Measurements from ENCODE around the gene SUCLG2.
"Not testable (repeated sequence)": the region's sequence is repeated elsewhere in the genome, so short reads cannot be mapped to it uniquely, and the experiment has no call there.

The SUCLG2 gene

DNA sequence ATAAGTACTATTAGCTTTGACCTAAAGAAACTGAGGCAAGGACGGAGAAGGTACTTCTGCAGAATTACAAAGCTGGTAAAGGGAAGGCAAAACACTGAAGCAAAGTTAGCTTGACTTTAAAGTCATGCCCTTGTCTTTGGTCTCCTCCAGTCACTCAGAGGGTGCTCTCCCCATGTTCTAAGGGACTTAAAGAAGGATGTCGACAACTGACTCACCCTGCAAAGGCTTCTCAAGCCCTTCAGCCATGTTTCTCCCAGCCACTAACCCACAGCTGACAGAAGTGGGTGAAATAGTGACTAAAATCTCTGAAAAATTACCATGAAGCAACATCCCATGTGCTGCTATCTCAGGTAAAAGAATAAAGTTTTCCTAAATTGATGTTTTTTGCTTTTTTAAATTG is 46.4 kb downstream of the SUCLG2 start:
- DNase-seq (ENCODE audit: low spot score) = no peak

DNA sequence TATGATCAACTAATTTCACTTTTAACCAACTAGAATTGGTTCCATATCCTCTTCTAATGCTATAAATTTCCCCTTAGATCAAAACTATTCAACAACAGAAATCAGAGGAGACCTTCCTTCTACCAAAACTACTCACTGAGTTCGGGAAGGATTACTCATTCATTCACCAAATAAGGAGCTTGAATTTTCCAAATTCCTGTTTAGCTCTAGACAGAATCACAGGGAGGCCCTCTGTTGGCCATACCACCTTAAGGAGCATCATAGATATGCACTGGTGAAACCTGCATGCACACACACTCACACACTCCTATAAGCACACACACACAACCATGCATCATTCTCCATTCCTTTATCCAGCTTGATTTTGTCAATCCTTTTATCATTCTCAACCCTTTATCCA is 49.0 kb downstream of the SUCLG2 start:
- peak; percentile 72 for DNase-seq (ENCODE audit: low spot score)

GRCh38 chr3:67602816-67603215 is 51.6 kb downstream of the SUCLG2 start:
- DNase-seq (ENCODE audit: low spot score) = no peak

- DNase-seq (ENCODE audit: low spot score) = no peak
Observed at GRCh38 chr3:67601919-67602608, 52.3 kb downstream of the SUCLG2 start.

DNA sequence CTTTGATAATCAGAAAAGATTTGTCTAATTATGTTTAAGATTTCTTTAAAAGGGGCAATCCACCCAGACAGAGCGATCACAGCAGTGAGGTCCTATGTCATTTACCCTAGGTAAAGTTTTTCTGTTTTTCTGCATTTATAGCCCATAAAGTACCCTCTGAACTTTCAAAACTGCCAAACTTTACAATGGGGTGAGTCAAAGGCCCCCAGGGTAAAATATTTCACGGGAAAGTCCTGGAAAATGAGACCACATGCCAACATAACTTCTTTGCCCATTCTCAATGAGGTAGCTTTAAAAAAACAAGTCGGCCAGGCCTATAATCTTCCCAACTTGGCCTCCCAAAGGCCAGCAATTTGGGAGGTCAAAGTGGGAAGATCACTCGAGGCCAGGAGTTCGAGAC is 53.0 kb downstream of the SUCLG2 start:
- DNase-seq (ENCODE audit: low spot score) = no peak

- DNase-seq (ENCODE audit: low spot score) = no peak
Observed at GRCh38 chr3:67599821-67600220, 54.6 kb downstream of the SUCLG2 start.

DNA sequence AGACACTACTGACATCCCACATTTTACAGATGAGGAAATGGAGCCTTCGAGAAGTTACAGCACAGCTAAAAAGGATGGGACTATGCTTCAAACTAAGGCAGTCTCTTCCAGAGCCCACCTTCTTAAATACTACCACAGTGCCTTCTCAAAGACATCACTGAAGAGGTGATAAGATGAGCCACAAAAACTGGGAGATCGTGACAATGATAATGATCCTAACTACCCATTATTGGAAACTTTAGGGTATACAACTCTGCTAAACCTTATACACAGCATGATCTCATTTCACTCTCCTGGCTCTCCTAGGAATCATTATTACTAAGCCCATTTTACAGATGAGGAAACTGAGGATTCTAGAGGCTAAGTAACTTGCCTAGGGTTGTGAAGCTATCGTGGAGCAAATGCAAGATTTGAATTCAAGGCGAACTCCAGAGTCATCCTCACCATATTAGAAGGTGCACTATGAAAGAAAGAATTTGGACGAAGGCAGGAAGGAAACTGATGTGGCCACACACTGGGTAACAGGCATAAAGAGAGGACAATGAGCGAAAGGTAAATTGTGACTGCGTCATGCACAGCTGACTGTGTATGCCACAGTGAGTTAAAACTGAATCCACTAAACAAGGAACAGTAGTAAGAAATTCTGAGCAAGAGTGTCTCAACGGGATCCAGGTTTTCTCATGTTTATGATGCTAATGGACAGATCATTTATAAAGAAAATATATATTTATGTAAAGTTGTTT is 55.4 kb downstream of the SUCLG2 start:
- DNase-seq (ENCODE audit: low spot score) = no peak

DNA sequence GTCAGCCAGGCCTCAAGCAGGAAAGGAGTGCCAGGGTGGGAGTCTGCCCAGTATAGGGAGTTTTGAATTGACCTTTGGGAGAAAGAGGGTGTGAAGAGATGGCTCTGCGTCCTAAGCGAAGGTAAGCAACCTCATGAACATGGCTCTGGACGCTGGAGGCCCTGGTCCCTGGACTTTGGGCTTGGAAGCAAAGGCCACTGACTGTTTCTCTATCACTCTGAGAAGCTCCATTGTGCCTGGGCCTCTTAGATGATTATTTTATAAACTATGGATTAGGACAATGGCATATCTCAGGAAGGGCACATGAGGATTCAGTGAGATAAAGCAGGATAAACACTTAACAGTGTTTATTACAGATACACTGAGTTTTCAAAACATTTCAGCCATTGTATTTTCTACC is 59.0 kb downstream of the SUCLG2 start:
- no peak for DNase-seq (ENCODE audit: low spot score)

DNA sequence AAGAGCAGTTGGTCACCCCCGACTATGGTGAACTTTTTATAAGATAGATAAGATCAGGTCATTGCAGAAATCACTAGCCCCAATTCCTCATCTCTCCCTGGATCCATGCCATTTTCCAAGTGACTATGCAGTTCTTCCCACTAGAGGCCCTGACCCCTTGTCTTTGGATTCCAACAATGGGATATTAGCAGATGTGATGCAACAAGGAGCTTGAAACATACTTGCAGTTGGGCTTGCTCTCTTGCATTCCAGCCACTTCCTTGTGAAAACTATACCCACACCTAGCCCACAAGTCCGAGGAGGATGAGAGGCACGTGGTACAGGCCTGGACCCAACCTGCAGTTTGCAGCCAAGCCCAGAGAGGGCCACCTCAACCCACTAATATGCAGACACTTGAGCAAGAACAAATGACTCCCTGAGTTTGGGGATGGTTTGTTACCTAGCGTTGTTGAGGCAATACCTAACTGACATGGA is 60.6 kb downstream of the SUCLG2 start:
- DNase-seq (ENCODE audit: low spot score) = peak; percentile 11

DNA sequence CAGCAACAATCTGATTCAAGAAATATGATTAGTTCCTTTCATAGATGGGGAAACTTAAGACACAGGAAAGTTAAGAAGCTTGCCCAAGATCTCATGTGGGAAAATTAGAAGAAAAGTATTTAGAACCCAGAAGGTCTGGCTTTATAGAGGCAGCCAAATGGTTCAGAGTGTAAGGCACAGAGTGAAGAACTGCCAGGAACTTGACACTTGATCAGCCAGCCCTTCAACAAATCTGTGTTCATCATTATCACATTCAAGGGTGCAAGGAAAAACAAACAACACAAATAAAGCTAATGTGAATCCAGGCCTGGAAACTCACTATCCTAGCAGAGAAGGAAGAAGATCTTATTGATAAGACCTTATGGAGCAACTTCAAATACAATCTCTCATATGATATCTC is 62.4 kb downstream of the SUCLG2 start:
- no peak for DNase-seq (ENCODE audit: low spot score)

DNA sequence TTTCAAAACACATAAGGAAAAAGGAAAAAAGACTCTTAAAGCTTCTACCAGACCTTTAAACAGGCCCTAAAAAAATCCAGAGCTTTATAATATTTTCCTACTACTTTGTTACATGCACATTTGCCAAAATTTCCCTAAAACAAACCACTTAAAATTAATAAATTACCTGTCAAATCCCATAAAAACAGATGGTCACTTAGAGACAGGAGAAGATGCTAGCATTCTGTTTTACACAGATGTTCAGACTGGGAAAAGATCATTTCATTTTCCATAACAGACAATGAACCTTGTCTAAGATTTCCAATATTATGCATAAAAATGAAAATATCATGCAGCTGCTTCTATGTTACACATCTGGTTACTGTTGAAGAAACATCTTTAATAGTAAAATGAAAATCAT is 66.6 kb downstream of the SUCLG2 start:
- DNase-seq (ENCODE audit: low spot score) = no peak

- no peak for DNase-seq (ENCODE audit: low spot score)
Observed at GRCh38 chr3:67587301-67587700, 67.1 kb downstream of the SUCLG2 start.

DNA sequence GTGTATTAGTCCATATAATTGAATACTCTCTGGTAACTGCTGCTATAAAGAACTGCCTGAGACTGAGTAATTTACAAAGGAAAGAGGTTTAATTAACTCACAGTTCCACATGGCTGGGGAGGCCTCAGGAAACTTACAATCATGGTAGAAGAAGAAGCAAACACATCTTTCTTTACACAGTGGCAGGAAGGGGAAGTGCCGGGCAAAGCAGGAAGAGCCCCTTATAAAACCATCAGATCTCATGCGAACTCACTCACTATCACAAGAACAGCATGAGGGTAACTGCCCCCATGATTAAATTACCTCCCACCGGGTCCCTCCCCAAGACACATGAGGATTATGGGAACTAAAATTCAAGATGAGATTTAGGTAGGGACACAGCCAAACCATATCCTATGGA is 69.8 kb downstream of the SUCLG2 start:
- DNase-seq (ENCODE audit: low spot score) = not testable (repeated sequence)

DNA sequence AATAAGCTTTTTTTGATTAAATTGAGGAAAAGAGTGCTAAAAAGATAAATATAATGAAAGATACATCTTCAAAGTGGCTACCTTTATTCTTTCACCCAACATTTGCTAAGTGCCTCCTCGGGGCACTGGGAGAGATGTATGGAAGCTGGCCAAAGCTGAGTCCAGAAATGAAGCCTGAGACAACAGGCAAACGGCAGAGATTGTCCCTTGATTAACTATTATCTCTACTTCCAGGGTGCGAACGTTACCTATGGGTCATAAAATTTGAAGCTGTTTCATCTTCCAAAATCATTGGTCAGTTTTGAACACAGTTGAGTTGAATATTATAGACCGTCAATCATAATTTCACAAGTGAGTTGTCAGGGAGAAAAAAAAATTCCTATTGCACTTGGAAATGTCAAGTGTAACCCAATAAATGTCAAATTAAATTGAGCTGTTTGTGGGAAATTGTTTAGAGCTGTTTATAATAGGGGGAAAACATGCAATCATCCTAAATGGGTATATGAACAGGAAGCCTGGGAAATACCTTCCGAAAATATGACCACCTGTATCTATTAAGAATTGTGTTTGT is 73.9 kb downstream of the SUCLG2 start:
- DNase-seq (ENCODE audit: low spot score) = no peak

- no peak for DNase-seq (ENCODE audit: low spot score)
Observed at GRCh38 chr3:67578416-67578815, 76.0 kb downstream of the SUCLG2 start.

DNA sequence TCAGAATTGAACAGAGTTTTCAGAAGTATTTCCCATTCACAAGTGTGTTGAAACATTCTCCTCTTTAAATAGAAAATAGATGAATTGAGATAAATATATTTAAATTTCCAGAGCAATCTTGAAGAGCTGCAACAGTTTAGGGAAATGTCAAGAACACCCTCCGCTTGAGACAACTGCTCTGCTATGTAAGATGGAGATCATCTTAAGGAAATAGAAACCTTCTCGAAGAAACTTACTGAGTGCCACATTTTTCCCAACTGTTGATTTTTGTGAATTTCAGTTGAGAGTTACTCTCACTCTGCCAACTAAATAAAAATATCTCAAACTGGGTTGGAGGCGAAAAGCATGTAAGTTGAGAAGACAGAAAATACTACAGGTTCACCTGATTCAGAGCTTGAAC is 78.0 kb downstream of the SUCLG2 start:
- no peak for DNase-seq (ENCODE audit: low spot score)

DNA sequence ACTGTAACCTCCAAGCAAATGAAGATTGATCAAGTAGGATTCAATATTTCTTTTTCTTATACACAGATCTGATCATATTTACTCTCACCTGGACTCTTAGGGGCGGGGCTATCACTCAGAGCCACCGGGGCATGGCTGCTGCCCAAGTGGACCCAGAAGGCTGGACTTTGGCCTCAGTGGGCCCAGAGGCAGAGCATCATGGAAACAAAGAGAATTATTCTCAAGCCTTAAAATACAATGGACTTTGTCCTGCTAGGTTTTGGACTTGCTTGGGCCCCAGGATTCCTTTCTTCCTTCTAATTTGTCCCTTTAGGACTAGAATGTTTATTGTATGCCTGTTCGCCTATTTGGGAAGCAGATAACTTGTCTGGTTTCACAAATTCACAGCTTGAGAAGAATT is 85.1 kb downstream of the SUCLG2 start:
- no peak for DNase-seq (ENCODE audit: low spot score)

- no peak for DNase-seq (ENCODE audit: low spot score)
Observed at GRCh38 chr3:67567893-67568292, 86.5 kb downstream of the SUCLG2 start.

DNA sequence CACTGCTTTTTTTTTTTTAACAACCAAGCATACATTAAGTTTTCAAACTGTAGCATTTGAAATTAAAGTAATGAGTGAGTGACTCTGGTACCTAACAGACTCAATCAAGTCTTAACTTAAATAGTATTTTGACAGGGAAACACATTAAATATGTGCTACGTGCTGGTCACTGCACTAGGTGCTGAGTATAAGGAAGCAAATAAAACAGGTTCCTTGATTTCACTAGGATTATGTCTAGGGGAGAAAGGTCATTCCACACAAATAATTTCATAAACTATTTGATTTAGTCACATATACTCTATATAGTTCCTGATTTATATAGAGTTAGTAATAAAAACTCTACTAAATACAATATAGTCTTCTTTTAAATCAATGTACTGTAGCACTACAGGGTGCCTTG is 89.4 kb downstream of the SUCLG2 start:
- no peak for DNase-seq (ENCODE audit: low spot score)

- DNase-seq (ENCODE audit: low spot score) = no peak
Observed at GRCh38 chr3:67564008-67564407, 90.4 kb downstream of the SUCLG2 start.

DNA sequence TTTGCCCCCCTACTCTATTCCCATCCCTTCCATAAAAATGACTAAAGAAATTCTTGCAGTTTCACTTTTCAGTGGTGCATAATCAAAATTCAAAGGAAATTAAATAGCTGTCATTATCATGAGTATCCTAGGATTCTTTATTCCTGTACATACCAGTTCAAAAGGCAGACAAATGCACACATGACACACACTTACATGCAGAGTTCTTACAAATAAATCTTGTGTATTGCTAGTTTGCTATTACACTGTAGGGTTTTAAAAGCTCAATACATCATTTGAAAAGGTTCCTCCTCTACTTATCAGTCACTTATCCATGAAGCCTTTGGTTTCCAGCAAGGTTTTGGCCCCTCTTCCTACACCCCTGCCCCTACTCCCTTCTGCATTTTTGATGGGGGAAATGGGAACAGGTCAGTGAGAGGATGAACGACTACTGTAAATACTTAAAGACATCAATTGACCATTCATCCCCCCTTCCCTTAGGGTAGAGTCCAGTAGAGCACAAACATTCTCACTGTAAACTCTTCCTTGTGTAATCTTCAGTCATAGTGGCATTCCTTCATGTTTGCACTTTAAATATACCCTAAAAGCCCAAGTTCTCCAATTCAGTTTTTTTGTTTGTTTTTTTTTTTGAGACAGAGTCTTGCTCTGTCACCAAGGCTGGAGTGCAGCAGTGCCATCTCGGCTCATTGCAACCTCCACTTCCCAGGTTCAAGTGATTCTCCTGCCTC is 92.6 kb downstream of the SUCLG2 start:
- DNase-seq (ENCODE audit: low spot score) = no peak

DNA sequence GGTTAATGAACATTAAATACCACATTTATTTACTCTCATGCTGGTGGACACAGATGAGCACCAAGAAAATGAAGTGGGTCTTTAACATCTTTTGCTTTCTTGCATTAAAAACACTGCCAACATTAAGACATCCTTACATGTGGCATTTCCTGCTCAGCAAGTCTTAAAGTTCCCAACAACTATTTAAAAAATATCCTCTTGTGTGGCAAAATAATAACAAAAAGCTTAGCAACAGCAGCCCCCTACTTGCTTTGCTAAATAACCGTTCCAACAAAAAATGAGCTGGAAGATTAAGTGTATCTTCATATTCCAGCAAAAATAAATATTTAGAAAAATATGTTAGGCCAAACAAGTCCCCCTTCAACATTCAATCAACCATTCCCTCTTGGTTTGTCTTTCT is 93.1 kb downstream of the SUCLG2 start:
- DNase-seq (ENCODE audit: low spot score) = no peak
